Immature natural killer cell (primary cell): ENCODE data around the gene IL13RA2. TPM values are rescaled to one million over a fixed set of nuclear protein-coding genes. Genes with fewer than 3 reads are reported as not detected.

Source experiments
- DNase-seq, 3 donors: peaks; one replicate each; pipeline ENCODE4 v3.0.0; 2022; ENCODE audit warnings: mixed read lengths in 1 of 3
- H3K27ac Mint-ChIP-seq, 6 donors: one replicate each; pipeline ENCODE4 v1.8.0; 2020; ENCODE audit warnings: mixed read lengths in 6 of 6, mild to moderate bottlenecking in 5 of 6, inconsistent platforms in 4 of 6, moderate library complexity in 3 of 6
- H3K27me3 Mint-ChIP-seq, 3 donors: one replicate each; pipeline ENCODE4 v1.8.0; 2020 to 2021; ENCODE audit warnings: low read depth in 3 of 3, mild to moderate bottlenecking in 3 of 3, mixed read lengths in 3 of 3, moderate library complexity in 3 of 3, inconsistent platforms in 1 of 3
- H3K36me3 Mint-ChIP-seq, 3 donors: one replicate each; pipeline ENCODE4 v1.8.0; 2020; ENCODE audit warnings: mixed read lengths in 3 of 3, inconsistent platforms in 2 of 3, mild to moderate bottlenecking in 2 of 3
- H3K4me1 Mint-ChIP-seq, 2 donors: one replicate each; pipeline ENCODE4 v1.8.0; 2020; ENCODE audit warnings: inconsistent platforms in 2 of 2, mild to moderate bottlenecking in 2 of 2, mixed read lengths in 2 of 2, moderate library complexity in 1 of 2
- H3K4me3 Mint-ChIP-seq, 5 donors: one replicate each; pipeline ENCODE4 v1.8.0; 2020; ENCODE audit warnings: mild to moderate bottlenecking in 5 of 5, mixed read lengths in 5 of 5, inconsistent platforms in 3 of 5, moderate library complexity in 3 of 5
- H3K9me3 Mint-ChIP-seq, 6 donors: one replicate each; pipeline ENCODE4 v1.8.0; 2020; ENCODE audit warnings: mild to moderate bottlenecking in 6 of 6, mixed read lengths in 6 of 6, inconsistent platforms in 4 of 6, moderate library complexity in 3 of 6
- polyA plus RNA-seq, 3 donors: library from polyadenylated mRNA; unstranded; fragments of 300-500 nt; fragmentation: Illumina TruSeq; gene quantifications; one replicate each; pipeline ENCODE4 v1.2.3, GENCODE V29; 2021

IL13RA2 gene
- polyA plus RNA-seq, 3 donors from 2014 or later: not detected

GRCh38 chrX:115023811-115024210 lies 6.4 kb upstream of the IL13RA2 start:
- Mint-ChIP-seq H3K4me3 (no peak overlapping the region), H3K27me3 (peaks cover 0 to 2% (median 0%) of the 10 kb centered on the region in 3 donors), H3K27ac (no peak overlapping the region), H3K36me3 (no peaks in the 10 kb centered on the region), H3K9me3 (peaks cover 0 to 6% (median 0%) of the 10 kb centered on the region in 6 donors), H3K4me1 (no peaks in the 10 kb centered on the region)
- DNase-seq: no peak

- peaks cover 0 to 2% (median 0%) of the 10 kb centered on the region in 3 donors for H3K27me3 Mint-ChIP-seq
- H3K4me1 Mint-ChIP-seq: no peaks in the 10 kb centered on the region
- no peak for DNase-seq
- no peak overlapping the region for H3K27ac Mint-ChIP-seq
- H3K9me3 Mint-ChIP-seq: peaks cover 0 to 6% (median 0%) of the 10 kb centered on the region in 6 donors
- H3K4me3 Mint-ChIP-seq: no peak overlapping the region
- H3K36me3 Mint-ChIP-seq: no peaks in the 10 kb centered on the region
Observed at GRCh38 chrX:115023139-115023538, 5.7 kb upstream of the IL13RA2 start.

GRCh38 chrX:115021121-115021520 lies 3.7 kb upstream of the IL13RA2 start:
- no peaks in the 10 kb centered on the region for H3K36me3 Mint-ChIP-seq
- H3K27ac Mint-ChIP-seq: no peak overlapping the region
- peaks cover 0 to 4% (median 0%) of the 10 kb centered on the region in 6 donors for H3K9me3 Mint-ChIP-seq
- no peaks in the 10 kb centered on the region for H3K4me1 Mint-ChIP-seq
- DNase-seq: no peak
- H3K4me3 Mint-ChIP-seq: no peak overlapping the region
- peaks cover 0 to 5% (median 2%) of the 10 kb centered on the region in 3 donors for H3K27me3 Mint-ChIP-seq

- peaks cover 0 to 10% (median 2%) of the 10 kb centered on the region in 3 donors for H3K27me3 Mint-ChIP-seq
- H3K27ac Mint-ChIP-seq: no peak overlapping the region
- no peak overlapping the region for H3K4me3 Mint-ChIP-seq
- H3K9me3 Mint-ChIP-seq: peaks cover 0 to 2% (median 0%) of the 10 kb centered on the region in 6 donors
- no peaks in the 10 kb centered on the region for H3K4me1 Mint-ChIP-seq
- no peak for DNase-seq
- H3K36me3 Mint-ChIP-seq: no peaks in the 10 kb centered on the region
Observed at GRCh38 chrX:115018944-115019343, 1.5 kb upstream of the IL13RA2 start.

GRCh38 chrX:115018040-115018647 lies 728 bp upstream of the IL13RA2 start:
- no peaks in the 10 kb centered on the region for H3K36me3 Mint-ChIP-seq
- H3K9me3 Mint-ChIP-seq: peaks cover 0 to 2% (median 0%) of the 10 kb centered on the region in 6 donors
- no peaks in the 10 kb centered on the region for H3K4me1 Mint-ChIP-seq
- H3K4me3 Mint-ChIP-seq: no peak overlapping the region
- no peak for DNase-seq
- H3K27me3 Mint-ChIP-seq: peaks cover 0 to 10% (median 2%) of the 10 kb centered on the region in 3 donors
- H3K27ac Mint-ChIP-seq: no peak overlapping the region

- Mint-ChIP-seq H3K4me3 (no peak overlapping the region), H3K9me3 (no peaks in the 10 kb centered on the region), H3K27me3 (peaks cover 0 to 10% (median 2%) of the 10 kb centered on the region in 3 donors), H3K27ac (no peak overlapping the region), H3K4me1 (no peaks in the 10 kb centered on the region), H3K36me3 (no peaks in the 10 kb centered on the region)
- DNase-seq: no peak
Observed at GRCh38 chrX:115013705-115014104, 3.7 kb downstream of the IL13RA2 start.

GRCh38 chrX:115011428-115011827 lies 6.0 kb downstream of the IL13RA2 start:
- no peak overlapping the region for H3K4me3 Mint-ChIP-seq

GRCh38 chrX:114999906-115000305 lies 17.5 kb downstream of the IL13RA2 start:
- DNase-seq: no peak
- Mint-ChIP-seq H3K36me3 (no peaks in the 10 kb centered on the region), H3K4me3 (no peak overlapping the region), H3K4me1 (no peaks in the 10 kb centered on the region), H3K9me3 (peaks cover 0 to 2% (median 0%) of the 10 kb centered on the region in 6 donors), H3K27ac (no peak overlapping the region), H3K27me3 (peaks cover 0 to 4% (median 0%) of the 10 kb centered on the region in 3 donors)

More at GRCh38 chrX:115011428-115011827, 6.0 kb downstream of the IL13RA2 start:
- Mint-ChIP-seq H3K27ac (no peak overlapping the region), H3K4me1 (no peaks in the 10 kb centered on the region), H3K36me3 (no peaks in the 10 kb centered on the region), H3K27me3 (peaks cover 0 to 6% (median 0%) of the 10 kb centered on the region in 3 donors), H3K9me3 (no peaks in the 10 kb centered on the region)
- no peak for DNase-seq

GRCh38 chrX:114997779-114998178 lies 19.6 kb downstream of the IL13RA2 start:
- Mint-ChIP-seq H3K4me3 (no peak overlapping the region), H3K4me1 (no peaks in the 10 kb centered on the region), H3K27me3 (peaks cover 0 to 4% (median 0%) of the 10 kb centered on the region in 3 donors), H3K36me3 (no peaks in the 10 kb centered on the region), H3K27ac (no peak overlapping the region), H3K9me3 (no peaks in the 10 kb centered on the region)
- DNase-seq: no peak

GRCh38 chrX:114985967-114986592 lies 31.3 kb downstream of the IL13RA2 start:
- Mint-ChIP-seq H3K4me3 (peak overlapping the region; percentile 12 to 54 (median 27)), H3K4me1 (peaks cover 13 to 22% of the 10 kb centered on the region in 2 donors), H3K9me3 (no peaks in the 10 kb centered on the region), H3K27ac (peak overlapping the region; percentile 46 to 81 (median 68)), H3K27me3 (peaks cover 0 to 8% (median 0%) of the 10 kb centered on the region in 3 donors), H3K36me3 (no peaks in the 10 kb centered on the region)
- peak; percentile 15 to 34 (median 24) for DNase-seq

- Mint-ChIP-seq H3K9me3 (no peaks in the 10 kb centered on the region), H3K4me3 (no peak overlapping the region), H3K27ac (no peak overlapping the region), H3K27me3 (peaks cover 0 to 6% (median 2%) of the 10 kb centered on the region in 3 donors), H3K36me3 (no peaks in the 10 kb centered on the region), H3K4me1 (no peaks in the 10 kb centered on the region)
- no peak for DNase-seq
Observed at GRCh38 chrX:114976292-114976691, 41.1 kb downstream of the IL13RA2 start.

- H3K36me3 Mint-ChIP-seq: no peaks in the 10 kb centered on the region
- H3K9me3 Mint-ChIP-seq: peaks cover 0 to 1% (median 0%) of the 10 kb centered on the region in 6 donors
- no peaks in the 10 kb centered on the region for H3K4me1 Mint-ChIP-seq
- no peak overlapping the region for H3K27ac Mint-ChIP-seq
- peaks cover 0 to 2% (median 0%) of the 10 kb centered on the region in 3 donors for H3K27me3 Mint-ChIP-seq
- no peak overlapping the region for H3K4me3 Mint-ChIP-seq
- no peak for DNase-seq
Observed at GRCh38 chrX:114973013-114973412, 44.4 kb downstream of the IL13RA2 start.

GRCh38 chrX:114970806-114971205 lies 46.6 kb downstream of the IL13RA2 start:
- Mint-ChIP-seq H3K27me3 (peaks cover 0 to 2% (median 1%) of the 10 kb centered on the region in 3 donors), H3K36me3 (peaks cover 0 to 6% (median 0%) of the 10 kb centered on the region in 3 donors), H3K9me3 (peaks cover 0 to 1% (median 0%) of the 10 kb centered on the region in 6 donors), H3K27ac (no peak overlapping the region), H3K4me1 (no peaks in the 10 kb centered on the region), H3K4me3 (no peak overlapping the region)
- DNase-seq: no peak

GRCh38 chrX:114964374-114964773 lies 53.0 kb downstream of the IL13RA2 start:
- no peak overlapping the region for H3K4me3 Mint-ChIP-seq
- DNase-seq: no peak
- H3K9me3 Mint-ChIP-seq: no peaks in the 10 kb centered on the region
- H3K27ac Mint-ChIP-seq: no peak overlapping the region
- H3K27me3 Mint-ChIP-seq: peaks cover 0 to 1% (median 0%) of the 10 kb centered on the region in 3 donors
- no peaks in the 10 kb centered on the region for H3K4me1 Mint-ChIP-seq
- H3K36me3 Mint-ChIP-seq: peaks cover 0 to 6% (median 0%) of the 10 kb centered on the region in 3 donors
